ENCODE measurements around the gene NECAB3.

NECAB3 gene

GRCh38 chr20:33627577-33628216 is 46.5 kb downstream of the NECAB3 start:
- Histone ChIP-seq H3K4me3 (ENCODE audit: low read depth, low read length, poor library complexity, severe bottlenecking) (no peak overlapping the region), H3K4me2 (ENCODE audit: low read length) (no peak overlapping the region), H3K4me1 (ENCODE audit: insufficient read depth, low read length, severe bottlenecking) (no peaks in the 10 kb centered on the region), H4K20me1 (ENCODE audit: insufficient read depth, low read length) (no peaks in the 10 kb centered on the region), H3F3A (ENCODE audit: insufficient read depth, low read length) (no peaks in the 10 kb centered on the region), H3K9ac (ENCODE audit: low read length) (no peak overlapping the region), H3K27me3 (ENCODE audit: insufficient read depth, low read length) (no peaks in the 10 kb centered on the region), H3K27ac (ENCODE audit: low read depth, low read length, poor library complexity, severe bottlenecking) (no peak overlapping the region), H3K36me3 (ENCODE audit: insufficient read depth, low read length) (peaks cover 80% of the 10 kb centered on the region), H3K9me3 (ENCODE audit: low read length) (no peaks in the 10 kb centered on the region), H3K9me2 (ENCODE audit: low read depth, low read length) (no peaks in the 10 kb centered on the region), H2AFZ (ENCODE audit: low read length) (no peak overlapping the region), H3K79me2 (ENCODE audit: insufficient read depth, low read length) (no peaks in the 10 kb centered on the region)
- no peak for TF ChIP-seq CTCF (IDR thresholded peaks at IDR 0.05; ENCODE audit: low read length)
- no peak for TF ChIP-seq EZH2 (IDR thresholded peaks at IDR 0.05; ENCODE audit: borderline replicate concordance, low read length)

GRCh38 chr20:33626190-33626589 is 48.0 kb downstream of the NECAB3 start:
- Histone ChIP-seq H3K9me2 (ENCODE audit: low read depth, low read length) (no peaks in the 10 kb centered on the region), H3K4me1 (ENCODE audit: insufficient read depth, low read length, severe bottlenecking) (no peaks in the 10 kb centered on the region), H3K9me3 (ENCODE audit: low read length) (no peaks in the 10 kb centered on the region), H3K79me2 (ENCODE audit: insufficient read depth, low read length) (no peaks in the 10 kb centered on the region), H2AFZ (ENCODE audit: low read length) (no peak overlapping the region), H3K4me3 (ENCODE audit: low read depth, low read length, poor library complexity, severe bottlenecking) (no peak overlapping the region), H3K27ac (ENCODE audit: low read depth, low read length, poor library complexity, severe bottlenecking) (no peak overlapping the region), H3F3A (ENCODE audit: insufficient read depth, low read length) (no peaks in the 10 kb centered on the region), H4K20me1 (ENCODE audit: insufficient read depth, low read length) (no peaks in the 10 kb centered on the region), H3K36me3 (ENCODE audit: insufficient read depth, low read length) (peaks cover 73% of the 10 kb centered on the region), H3K4me2 (ENCODE audit: low read length) (no peak overlapping the region), H3K27me3 (ENCODE audit: insufficient read depth, low read length) (no peaks in the 10 kb centered on the region), H3K9ac (ENCODE audit: low read length) (no peak overlapping the region)
- TF ChIP-seq CTCF (IDR thresholded peaks at IDR 0.05; ENCODE audit: low read length): no peak
- TF ChIP-seq EZH2 (IDR thresholded peaks at IDR 0.05; ENCODE audit: borderline replicate concordance, low read length): no peak

GRCh38 chr20:33624399-33624798 is 49.8 kb downstream of the NECAB3 start:
- Histone ChIP-seq H3K36me3 (ENCODE audit: insufficient read depth, low read length) (peaks cover 60% of the 10 kb centered on the region), H3K27ac (ENCODE audit: low read depth, low read length, poor library complexity, severe bottlenecking) (no peak overlapping the region), H3K4me1 (ENCODE audit: insufficient read depth, low read length, severe bottlenecking) (no peaks in the 10 kb centered on the region), H3K4me3 (ENCODE audit: low read depth, low read length, poor library complexity, severe bottlenecking) (no peak overlapping the region), H3F3A (ENCODE audit: insufficient read depth, low read length) (no peaks in the 10 kb centered on the region), H3K9me3 (ENCODE audit: low read length) (no peaks in the 10 kb centered on the region), H2AFZ (ENCODE audit: low read length) (no peak overlapping the region), H3K27me3 (ENCODE audit: insufficient read depth, low read length) (no peaks in the 10 kb centered on the region), H4K20me1 (ENCODE audit: insufficient read depth, low read length) (no peaks in the 10 kb centered on the region), H3K9ac (ENCODE audit: low read length) (no peak overlapping the region), H3K9me2 (ENCODE audit: low read depth, low read length) (no peaks in the 10 kb centered on the region), H3K79me2 (ENCODE audit: insufficient read depth, low read length) (no peaks in the 10 kb centered on the region), H3K4me2 (ENCODE audit: low read length) (no peak overlapping the region)
- TF ChIP-seq CTCF (IDR thresholded peaks at IDR 0.05; ENCODE audit: low read length): no peak
- no peak for TF ChIP-seq EZH2 (IDR thresholded peaks at IDR 0.05; ENCODE audit: borderline replicate concordance, low read length)
